Measurements from ENCODE around the gene RSU1.

DNA sequence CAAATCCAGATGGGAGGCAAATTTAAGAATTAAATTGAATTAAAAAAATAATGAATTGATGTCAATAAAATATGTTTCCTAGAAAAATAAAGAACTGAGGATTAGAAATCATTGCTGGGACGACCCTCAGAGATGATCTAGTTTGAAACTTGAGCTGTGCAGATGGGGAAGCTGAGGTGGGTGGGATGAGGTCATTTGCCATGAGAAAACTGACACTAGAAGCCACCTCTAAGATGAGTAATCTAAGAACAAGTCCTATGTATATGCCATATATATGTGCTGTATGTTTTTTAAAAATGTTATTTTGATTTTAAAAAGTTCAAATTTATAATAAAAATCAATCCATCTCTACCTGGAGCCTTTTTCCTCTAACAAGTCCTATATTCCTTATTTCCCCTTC is 135.7 kb downstream of the RSU1 start:
- TF ChIP-seq, protein P1, sequence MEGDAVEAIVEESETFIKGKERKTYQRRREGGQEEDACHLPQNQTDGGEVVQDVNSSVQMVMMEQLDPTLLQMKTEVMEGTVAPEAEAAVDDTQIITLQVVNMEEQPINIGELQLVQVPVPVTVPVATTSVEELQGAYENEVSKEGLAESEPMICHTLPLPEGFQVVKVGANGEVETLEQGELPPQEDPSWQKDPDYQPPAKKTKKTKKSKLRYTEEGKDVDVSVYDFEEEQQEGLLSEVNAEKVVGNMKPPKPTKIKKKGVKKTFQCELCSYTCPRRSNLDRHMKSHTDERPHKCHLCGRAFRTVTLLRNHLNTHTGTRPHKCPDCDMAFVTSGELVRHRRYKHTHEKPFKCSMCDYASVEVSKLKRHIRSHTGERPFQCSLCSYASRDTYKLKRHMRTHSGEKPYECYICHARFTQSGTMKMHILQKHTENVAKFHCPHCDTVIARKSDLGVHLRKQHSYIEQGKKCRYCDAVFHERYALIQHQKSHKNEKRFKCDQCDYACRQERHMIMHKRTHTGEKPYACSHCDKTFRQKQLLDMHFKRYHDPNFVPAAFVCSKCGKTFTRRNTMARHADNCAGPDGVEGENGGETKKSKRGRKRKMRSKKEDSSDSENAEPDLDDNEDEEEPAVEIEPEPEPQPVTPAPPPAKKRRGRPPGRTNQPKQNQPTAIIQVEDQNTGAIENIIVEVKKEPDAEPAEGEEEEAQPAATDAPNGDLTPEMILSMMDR (IDR thresholded peaks at IDR 0.05; ENCODE audit: low read depth, low read length): no peak
- no peak for TF ChIP-seq EZH2phosphoT487 (IDR thresholded peaks at IDR 0.05; ENCODE audit: low read depth)
